Umbilical cord (tissue), 2 donors: ENCODE results near the gene CHIT1. TPM values are rescaled to one million over a fixed set of nuclear protein-coding genes. Genes with fewer than 3 reads are reported as not detected.
A peak's percentile ranks its signal among the peaks of the same experiment; 100 is the strongest.

Experiments
- DNase-seq: peaks from one replicate; pipeline ENCODE4 v3.0.0-alpha.2; 2015; ENCODE audit warnings: low spot score
- total RNA-seq: library from RNA; depleted of rRNA; stranded (reverse); fragments of >200 nt; gene quantifications from one replicate; pipeline ENCODE4 v1.2.3, GENCODE V29; 2014; ENCODE audit warnings: low replicate concordance; ENCODE audit not compliant: insufficient read depth

The CHIT1 gene
- 1.4 TPM for total RNA-seq

DNA sequence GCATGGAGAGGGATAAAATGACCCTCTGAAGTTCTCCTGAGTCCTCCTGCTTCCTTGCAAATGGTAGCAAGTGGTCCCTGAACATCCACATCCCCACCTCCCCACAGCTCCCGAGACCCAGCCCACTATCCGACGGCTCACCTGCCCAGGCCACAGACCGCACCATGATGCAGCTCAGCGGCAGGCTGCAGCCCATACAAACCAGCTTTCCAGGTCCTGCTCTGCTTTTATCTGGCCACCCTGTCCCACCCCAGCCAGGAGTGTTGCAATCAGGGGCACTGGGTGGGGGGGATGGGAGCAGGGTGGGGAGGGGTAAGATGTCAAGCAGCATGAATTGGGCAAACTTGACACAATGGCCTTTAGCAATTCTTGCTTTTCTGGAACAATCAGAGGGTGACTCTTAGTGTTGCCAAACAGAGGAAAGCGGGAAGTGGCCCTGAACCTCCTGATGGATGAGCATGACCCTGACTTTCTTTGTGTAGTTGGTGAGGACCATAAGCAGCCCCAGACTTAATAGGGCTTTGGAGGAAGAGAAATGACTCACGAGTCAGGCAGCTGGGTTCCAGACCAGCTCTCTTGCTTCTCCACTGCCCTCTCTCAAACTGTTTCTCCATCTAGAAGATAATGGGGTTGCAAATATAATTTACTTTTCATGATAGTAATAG, at the start of gene CHIT1:
TSS of gene CHIT1 (minus strand) at position 203 of the 665 bp plus-strand sequence. CDS start at position 166, 37 bp downstream.
- no peak for DNase-seq

DNA sequence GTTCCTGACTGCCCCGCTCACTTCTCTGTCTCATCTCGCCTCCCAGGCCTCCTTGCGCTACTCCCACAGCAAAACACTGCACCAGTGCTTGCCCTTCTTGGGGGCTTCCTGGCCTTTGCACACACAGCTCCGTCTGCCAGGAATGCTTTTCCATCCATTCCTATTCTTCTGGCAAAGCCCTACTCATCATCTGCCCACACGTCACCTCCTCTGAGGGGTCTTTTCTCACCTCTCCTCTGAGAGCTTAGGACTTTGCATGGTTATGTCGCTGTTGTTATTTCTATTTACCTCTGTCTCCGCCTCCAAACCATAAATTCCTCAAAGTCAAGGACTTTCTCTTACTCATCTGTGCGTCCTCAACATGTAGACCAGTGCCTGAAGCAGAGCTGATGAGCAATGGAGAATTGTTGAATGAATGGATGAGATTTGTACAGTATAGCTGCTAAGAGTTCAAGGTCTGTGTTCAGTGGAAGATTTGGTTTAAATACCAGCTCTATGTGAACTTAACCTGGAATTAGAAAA, 49.5 kb upstream of the CHIT1 start:
- no peak for DNase-seq

DNA sequence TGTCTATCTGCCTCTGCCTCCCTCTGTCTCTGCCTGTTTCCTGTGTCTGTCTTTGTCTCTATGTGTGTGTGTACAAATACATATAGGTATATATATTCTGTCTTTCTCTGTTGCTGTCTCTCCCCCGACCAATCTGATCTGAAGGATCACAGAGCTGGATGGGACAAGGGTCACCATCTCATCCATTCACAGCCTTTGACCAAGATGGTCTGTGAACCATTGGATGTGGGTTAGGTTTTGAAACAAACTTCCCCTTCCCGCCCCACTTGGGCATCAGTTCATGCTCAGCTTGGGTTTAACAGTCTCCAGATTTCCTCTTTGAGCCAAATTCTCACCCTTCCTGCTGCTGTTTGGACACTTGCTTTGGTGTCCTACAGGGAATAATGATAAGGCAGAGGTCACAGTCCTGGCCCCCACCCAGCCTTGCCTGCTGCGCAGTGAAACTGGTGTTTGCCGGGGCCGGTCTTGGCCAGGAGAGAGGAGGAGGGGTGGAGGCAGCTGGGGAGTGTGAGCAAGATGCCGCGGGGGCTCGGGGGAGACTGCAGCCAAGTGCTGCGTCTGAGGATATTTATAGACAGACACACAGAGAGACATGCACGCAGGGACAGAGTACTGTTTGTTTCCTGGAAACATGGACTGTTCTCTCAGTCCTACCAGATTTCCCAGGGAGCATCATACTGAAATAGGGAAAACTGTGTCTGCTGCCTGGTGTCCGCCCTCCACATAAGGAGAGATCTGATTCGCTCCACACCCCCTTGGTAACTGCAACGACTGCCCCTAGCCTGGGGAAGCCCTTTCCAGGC, 48.8 kb upstream of the CHIT1 start:
- peak; percentile 97 for DNase-seq

DNA sequence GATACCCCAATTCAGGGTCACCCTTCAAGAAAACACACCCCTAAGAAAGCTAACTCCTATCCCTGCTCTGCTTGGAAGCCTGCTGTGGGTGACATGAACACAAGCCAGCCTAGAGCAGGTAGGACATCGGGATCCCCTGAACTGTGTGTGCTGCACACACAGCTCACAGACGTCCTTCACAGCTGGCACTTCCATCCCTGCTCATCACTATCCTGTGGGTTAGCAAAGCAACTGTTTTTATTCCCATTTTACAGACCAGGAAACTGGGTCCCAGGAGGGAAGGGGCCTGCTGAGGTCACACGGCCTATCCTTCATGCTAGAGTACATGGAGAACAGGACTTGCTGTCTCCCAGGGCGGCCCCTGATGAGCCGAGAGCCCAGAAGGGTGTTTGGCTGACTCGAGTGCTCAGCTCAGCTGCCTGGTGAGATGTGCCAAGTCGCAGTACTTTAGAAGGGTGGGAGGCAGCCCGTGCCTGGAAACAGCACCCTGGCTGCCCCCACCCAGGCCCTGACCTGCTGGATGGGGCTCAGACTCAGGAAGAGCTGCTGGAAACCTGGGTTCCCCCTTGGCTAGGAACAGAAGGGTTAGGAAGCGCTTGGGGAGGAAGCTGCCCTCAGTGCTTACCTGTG, 47.6 kb upstream of the CHIT1 start:
- DNase-seq: no peak

DNA sequence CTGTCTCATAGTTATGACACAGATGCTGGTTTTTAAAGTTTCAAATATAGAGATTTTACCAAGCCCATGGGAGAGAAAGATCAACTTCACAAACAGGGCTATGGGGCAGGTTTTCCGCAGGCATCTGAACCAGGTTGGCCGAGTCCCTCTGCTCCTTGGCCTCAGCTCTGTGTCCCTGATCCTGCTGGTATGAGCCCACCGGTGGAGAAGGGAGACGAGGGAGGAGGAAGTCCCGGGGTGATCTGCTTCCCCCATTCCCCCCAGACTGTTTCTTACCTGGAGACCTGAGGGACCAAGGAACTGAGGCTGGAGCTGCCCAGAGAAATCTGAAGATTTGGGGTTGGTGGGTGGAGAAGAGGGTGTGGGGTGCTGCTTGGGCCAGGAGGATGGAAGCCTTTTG, 46.9 kb upstream of the CHIT1 start:
- DNase-seq: no peak

DNA sequence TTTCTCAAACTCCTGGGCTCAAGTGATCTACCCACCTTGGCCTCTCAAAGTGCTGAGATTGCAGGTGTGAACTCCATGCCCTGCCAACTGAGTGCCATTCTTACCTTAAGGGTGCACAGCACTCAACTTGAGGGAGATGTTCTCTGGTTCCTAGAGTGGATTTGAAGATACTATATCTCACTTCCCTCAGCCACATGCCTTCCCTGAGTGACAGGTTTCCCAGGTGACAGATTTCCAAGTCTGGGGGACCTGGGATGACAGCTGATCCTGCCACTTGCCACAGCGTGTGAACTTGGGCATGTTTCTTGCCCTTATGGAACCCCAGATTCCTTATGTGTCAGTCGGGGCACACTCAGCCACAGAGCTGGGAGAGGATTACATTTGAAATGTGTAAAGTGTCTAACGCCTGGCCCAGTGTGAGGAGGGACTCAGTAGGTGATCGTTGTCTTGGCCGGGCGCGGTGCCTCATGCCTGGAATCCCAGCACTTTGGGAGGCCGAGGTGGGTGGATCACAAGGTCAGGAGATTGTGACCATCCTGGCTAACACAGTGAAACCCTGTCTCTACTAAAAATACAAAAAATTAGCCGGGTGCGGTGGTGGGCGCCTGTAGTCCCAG, 46.3 kb upstream of the CHIT1 start:
- DNase-seq: no peak

DNA sequence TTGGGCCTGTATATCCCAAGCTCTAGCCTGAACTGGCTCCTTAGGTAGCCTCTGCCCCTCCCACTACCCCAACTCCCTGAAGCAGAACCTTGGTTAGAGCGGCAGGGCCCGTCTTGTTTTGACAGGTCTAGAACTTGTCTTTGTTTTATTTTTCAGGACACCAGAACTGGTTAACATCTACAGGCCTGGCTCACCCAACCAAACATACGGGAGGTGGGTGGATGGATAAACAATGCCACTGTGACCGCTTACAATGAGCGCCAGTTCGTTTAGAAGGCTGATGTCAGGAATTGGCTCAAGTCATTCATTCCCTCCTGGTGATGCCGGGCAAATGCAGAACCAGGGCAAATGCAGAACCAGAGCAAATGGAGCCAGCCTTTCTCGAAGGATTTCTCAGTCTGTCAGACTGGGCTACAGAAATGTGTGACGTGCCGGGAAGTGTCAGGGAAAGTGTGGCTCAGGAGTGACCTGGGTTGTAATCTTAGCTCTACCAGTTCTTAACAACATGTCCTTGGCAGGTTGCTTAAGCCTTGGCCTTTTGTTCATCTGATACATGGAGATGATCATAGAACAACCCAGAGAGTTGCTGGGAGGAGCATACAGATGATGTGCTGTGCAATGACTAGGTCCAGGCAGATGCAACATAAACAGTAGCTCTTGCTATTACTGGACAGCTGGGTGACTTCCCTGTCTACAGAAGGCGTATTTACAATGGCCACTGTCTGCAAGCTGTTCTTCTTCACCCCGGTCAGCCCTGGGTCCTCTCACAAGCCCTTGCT, 45.3 kb upstream of the CHIT1 start:
- DNase-seq: no peak

DNA sequence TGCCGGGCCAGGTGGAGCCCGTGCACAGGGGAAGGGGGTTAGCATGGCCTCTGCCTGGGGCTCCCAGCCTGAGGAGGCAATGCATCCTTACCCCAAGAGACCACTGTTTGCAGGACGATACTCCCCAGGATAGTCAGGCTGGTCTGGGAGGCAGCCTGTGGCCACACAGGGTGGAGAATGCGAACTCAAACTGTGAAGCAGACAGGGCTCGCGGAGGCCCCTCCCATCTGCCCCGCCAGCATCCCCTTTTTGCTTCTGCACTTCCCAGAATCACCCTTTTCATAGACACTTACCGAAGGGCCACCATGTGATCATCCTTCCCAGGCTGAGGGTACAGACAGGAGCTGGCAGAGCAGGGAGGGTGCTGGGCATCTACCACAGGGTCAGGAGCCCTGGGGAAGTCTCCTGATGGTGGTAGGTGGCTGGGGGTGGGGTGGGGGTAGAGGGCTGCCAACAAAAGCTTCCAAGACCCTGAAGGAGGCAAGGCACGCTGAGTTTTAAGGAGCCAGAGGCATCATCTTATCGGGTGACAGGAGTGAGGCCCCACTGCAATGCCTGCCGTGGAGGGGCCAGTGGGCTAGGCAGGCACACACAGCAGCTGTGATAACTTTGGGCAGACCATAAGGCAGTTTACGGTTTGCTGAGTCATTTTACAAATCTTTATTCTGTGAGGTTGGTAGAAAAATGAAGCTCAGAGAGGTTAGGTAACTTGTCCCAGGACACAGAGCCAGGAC, 44.6 kb upstream of the CHIT1 start:
- peak; percentile 38 for DNase-seq

DNA sequence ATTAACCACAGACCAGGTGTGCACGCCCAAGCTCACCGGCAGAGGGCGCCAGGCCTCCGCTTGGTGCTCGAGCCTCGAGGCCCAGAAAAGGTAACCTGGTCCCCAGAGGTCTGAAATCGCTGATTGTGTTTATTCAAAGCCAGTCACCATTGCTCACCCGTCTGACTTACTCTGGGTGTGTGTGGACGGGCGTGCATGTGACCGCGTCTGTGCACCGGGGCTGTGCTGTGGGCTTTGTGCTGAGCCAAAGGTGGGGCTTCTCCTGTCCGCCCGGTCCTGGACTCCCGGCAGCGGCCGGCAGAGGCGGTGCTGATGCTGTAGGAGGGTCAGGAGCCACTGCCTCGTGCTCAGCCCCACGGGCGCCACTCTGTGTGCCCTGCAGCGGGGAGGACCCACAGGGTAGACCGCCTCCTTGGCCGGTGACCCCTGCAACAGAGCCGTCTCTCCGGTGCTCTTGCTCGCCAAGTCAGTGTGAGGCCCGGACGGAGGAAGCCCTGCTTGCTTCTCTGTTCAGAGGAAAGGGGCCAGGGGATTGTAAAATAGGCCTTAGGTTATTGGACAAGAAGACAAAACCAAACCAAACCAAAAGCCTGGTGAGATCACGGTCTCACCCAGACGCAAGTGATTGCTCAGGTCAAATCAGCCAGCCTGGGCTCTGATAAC, 43.9 kb upstream of the CHIT1 start:
- peak; percentile 91 for DNase-seq

DNA sequence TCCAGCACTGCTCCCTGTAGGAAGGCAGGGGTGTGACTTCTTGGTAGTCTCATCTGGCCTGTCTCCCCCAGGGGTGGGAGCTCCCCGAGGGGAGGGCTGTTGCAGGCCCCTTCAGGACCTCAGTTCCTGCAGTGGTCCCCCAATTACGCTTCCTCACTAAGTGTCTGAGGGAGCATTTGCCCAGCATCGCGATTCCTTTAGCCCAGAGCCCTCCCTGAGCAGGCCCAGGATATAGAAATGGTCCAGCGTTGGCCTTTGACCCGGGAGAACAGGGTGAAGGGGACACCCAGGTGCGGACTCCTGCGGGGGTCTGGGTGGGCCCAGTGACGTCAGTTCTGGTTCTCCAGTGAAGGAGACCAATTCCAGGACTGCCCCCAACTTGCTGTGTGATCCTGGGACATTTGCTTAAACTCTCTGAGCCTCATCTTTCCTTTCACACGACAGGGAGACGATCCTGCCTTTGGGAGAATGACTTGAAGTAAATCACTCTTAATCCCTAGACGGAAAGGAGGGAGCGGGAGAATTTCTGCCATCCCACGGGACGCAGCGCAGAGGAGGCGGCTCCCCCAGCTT, 43.2 kb upstream of the CHIT1 start:
- no peak for DNase-seq

DNA sequence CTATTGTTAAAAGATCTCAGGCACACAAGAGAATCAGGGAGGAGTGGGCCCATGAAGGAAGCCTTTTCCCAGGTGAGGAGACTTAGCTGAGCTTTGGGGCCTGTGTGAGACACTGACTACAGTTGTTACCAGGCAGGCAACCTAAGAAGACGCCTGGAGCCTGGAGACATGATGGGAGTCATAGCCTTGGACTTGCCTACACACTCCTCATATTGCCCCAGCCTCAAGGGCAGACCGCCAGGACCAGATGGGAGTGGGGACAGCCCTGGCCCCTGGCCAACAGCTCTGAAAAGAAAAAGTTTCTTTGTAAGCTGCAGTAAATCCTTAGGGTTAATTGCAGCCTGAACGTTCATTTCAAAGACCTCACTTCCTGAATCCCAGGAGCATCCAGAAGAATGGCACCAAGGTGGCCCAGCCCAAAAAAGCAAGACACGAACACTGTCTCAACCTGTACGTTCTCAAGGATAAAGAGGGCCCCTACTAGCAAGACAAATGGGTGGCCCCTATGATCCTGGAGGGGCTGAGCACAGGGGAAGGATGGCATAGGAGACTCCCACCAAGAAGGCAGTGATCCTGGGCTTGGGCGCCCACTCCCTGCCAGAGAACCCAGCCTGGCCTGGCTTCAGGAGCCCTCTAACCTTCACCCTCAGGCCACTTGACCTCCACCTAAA, 42.6 kb upstream of the CHIT1 start:
- DNase-seq: no peak

DNA sequence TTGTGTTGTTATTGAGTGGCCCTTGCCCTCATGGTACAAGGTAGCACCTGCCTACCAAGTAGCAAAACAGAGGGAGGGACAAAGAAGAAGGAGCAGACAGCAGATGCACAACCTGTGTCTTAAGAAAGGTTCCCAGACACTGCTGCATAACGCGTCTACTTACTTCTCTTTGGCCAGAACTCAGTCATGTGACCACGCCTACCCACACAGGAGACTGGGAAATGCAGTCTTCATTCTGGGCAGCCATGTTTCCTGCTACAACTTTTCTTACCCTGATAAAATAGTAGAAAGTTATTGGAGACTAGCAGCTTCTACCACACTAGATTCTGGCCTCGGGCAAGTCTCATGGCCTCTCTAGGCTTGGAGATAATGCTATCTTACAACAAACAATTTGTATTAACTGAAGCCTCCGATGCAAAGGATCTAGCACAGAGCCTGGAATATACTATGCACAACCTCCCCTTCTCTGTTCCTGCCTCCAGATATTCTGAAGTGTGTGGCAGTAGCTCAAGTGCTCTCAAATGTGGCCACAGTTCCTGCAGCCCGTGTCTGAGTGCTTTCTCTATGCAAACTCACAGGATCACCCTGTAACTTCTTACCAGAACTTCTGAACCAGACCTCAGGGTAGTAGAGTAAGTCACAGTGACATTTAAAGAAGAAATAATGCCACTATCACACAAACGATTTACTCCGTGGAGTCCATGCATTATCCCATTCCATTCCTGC, 41.7 kb upstream of the CHIT1 start:
- DNase-seq: peak; percentile 85

DNA sequence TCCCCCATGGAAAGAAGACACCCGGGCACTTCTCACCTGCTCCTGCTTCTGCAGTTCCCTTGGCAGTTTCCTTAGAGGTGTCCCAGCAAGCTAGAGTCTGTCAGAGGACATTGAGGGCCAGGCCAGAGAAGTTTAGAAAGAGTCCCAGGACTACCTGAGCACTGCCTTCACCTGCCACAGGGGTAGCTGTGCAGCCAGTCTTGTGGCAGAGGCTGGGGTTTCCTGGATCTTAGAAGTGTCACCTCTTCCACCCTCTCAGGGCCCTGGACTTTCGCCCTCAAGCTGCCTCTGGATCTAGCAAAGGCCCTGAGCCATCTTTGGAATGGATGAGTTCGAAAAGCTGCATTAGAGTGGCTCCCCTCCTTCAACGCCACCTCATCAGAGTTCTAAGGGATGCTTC, 41.0 kb upstream of the CHIT1 start:
- no peak for DNase-seq

DNA sequence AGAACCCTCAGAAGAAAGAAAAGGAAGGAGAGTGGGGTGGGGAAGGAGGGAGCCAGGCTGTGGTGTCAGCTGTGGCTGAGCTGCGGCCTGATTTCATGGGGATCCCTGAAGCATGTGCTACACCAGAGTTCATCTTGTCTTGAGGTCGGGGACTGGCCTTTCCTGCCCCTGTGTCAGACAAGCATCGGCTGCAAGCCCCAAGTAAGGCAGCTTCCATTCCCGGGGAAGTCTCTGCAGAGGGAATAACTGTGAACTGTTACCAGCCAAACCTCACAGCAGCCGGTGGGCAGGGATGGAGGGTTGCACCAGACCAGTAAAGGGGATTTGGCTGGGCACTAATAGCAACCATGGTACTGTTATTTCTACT, 40.2 kb upstream of the CHIT1 start:
- no peak for DNase-seq

DNA sequence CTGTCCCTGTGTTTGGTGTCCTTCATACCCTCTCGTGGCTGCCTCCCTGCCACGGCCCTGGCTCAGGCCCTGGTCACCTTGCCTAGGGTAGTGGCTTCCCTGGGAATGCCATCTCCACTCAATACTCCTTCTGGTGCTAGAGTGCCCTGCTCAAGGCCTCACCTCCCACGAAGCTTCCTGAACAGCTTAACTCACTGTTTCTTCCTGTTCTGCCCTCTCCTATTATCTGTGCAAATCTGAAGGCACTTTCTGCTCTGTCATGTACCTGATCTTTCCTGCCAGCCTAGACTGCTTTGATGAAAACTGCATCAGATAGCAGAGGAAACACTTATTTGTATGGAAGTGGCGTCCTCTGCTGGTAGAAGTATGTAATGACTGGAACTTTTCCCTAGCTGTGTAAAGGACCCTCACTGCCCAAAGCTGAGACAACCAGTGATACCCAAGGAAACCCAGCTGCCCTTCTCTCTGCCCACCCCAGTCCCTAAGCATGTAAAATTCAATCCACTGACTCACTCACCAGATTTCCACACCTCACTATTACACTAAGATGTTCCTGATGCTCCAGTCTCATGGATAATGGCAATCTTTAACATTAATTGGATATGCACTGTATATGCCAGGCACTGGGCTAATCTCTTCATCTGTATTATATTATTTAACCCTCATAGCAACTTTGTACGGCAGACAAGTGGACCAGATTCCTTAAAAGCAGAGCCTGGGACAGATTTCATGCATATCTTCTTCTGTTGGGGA, 39.6 kb upstream of the CHIT1 start:
- peak; percentile 84 for DNase-seq

DNA sequence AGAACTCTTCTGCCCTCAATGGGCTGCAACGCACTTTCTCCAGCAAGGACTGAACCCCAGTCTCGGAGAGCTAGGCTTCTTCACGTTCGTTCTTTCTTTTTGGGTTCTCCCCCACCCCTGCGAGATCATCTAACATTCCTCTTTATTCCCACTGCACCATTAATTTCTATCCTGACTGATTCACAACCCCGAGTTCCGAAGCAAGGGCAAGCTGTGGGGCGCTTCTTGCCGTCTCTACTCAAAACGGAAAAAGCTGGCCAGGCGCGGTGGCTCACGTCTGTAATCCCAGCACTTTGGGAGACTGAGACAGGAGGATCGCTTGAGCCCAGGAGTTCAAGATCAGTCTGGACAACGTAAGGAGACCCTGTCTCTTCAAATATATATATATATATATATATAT, 38.4 kb upstream of the CHIT1 start:
- DNase-seq: no peak

DNA sequence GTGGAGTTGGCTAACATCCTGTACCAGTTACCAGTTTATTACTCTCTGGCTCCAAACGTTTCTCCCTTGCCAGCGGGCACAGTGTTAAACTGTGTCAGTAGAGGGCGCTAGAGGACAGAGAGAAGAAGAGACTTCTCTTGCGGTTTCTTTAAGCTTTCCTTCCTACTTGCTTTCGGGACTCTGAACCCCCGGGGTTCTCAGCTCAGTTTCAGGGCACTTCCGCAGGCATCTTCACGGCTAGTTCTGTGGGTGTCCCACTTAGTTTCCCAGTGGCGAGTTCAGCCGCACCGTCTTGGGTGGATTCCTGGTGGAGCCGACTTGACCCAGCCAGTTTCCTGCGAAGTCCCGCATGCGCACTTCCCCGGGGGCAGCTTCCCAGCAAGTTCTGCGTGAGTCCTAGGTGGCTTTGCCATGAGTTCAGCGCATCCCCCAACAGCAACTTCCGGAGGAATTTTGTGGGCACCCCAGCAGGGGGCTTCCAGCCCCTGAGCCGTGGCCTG, 37.9 kb upstream of the CHIT1 start:
- DNase-seq: peak; percentile 95
